GM12891 (cell line): ENCODE measurements around the gene YAF2.

Experiments used
- POLR2A ChIP-seq: IDR thresholded peaks from 2 replicates; pipeline ENCODE4 v1.6.1; 2011; ENCODE audit warnings: low read depth, low read length, control low read depth
- POLR2AphosphoS5 ChIP-seq: IDR thresholded peaks from 2 replicates; pipeline ENCODE4 v1.6.1; 2011; ENCODE audit warnings: low read depth, low read length, control low read depth
- POU2F2 ChIP-seq: IDR thresholded peaks from 2 replicates; pipeline ENCODE4 v1.6.1; 2011; ENCODE audit warnings: low read depth, mild to moderate bottlenecking, control low read depth, low read length, moderate library complexity
- SPI1 ChIP-seq: IDR thresholded peaks from 2 replicates; pipeline ENCODE4 v1.6.1; 2011; ENCODE audit warnings: low read depth, low read length, control low read depth

DNA sequence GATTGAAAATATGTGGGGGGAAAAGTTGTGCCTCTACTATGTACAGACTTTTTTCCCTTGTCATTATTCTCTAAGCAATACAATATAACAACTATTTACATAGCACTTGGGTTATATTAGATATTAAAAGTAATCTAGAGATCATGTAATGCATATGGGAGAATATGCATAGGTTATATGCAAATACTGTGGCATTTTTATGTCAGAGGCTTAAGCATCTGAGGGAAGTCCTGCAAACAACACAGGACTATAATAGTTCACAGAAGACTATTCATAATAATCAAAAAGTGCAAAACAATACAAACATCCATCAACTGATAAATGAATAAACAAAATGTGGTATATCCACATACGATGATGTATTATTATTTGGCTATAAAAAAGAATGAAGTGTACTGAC, 33.7 kb downstream of the YAF2 start:
- TF ChIP-seq POLR2AphosphoS5: no peak
- TF ChIP-seq SPI1: no peak
- no peak for TF ChIP-seq POU2F2
- no peak for TF ChIP-seq POLR2A
